Keratinocyte (primary cell): ENCODE data around the gene RACGAP1. TPM values are rescaled to one million over a fixed set of nuclear protein-coding genes. Genes with fewer than 3 reads are reported as not detected.

Experiments used
- DNase-seq: peaks from one replicate; pipeline ENCODE4 v3.0.0-alpha.2; 2011; ENCODE audit warnings: low read depth, missing footprints, low spot score
- FAIRE-seq: peaks from 2 replicates; lab custom pipeline; 2011; peaks lifted over from hg19 to GRCh38; lab: Jason Lieb, UNC
- H2AFZ ChIP-seq: 2 replicates; pipeline ENCODE4 v1.6.0; 2012; ENCODE audit warnings: low read length, control low read depth, inconsistent platforms; ENCODE audit not compliant: control insufficient read depth
- H3K27ac ChIP-seq: 2 replicates; pipeline ENCODE4 v1.5.1; 2011; ENCODE audit warnings: low read length; ENCODE audit not compliant: control insufficient read depth, insufficient read depth
- H3K27me3 ChIP-seq: 3 replicates; pipeline ENCODE4 v1.6.0; 2011; ENCODE audit warnings: low read length; ENCODE audit not compliant: control insufficient read depth, insufficient read depth; ENCODE audit errors: extremely low read depth
- H3K36me3 ChIP-seq, 2 experiments: 2 replicates in 1 of 2; 3 replicates in 1 of 2; pipeline ENCODE4 v1.5.1; 2011; ENCODE audit warnings: low read length in 2 of 2, mild to moderate bottlenecking in 1 of 2; ENCODE audit not compliant: control insufficient read depth in 2 of 2, insufficient read depth in 2 of 2; ENCODE audit errors: extremely low read depth in 1 of 2
- H3K4me1 ChIP-seq: 3 replicates; pipeline ENCODE4 v1.5.1; 2011; ENCODE audit warnings: low read length; ENCODE audit not compliant: control insufficient read depth, insufficient read depth; ENCODE audit errors: extremely low read depth
- H3K4me2 ChIP-seq: 3 replicates; pipeline ENCODE4 v1.6.0; 2011; ENCODE audit warnings: low read depth, low read length; ENCODE audit not compliant: control insufficient read depth, insufficient read depth; ENCODE audit errors: extremely low read depth
- H3K4me3 ChIP-seq, 3 experiments: fragments of 200-600 bp in 1 of 3; sonication (generic) in 1 of 3; 2 replicates in 2 of 3; 3 replicates in 1 of 3; pipeline ENCODE4 v1.5.1; 2011 to 2016; ENCODE audit warnings: low read length in 3 of 3, mild to moderate bottlenecking in 3 of 3, control low read depth in 2 of 3, inconsistent platforms in 1 of 3, low read depth in 1 of 3, mixed read lengths in 1 of 3, mixed run types in 1 of 3, moderate library complexity in 1 of 3; ENCODE audit not compliant: control insufficient read depth in 2 of 3, insufficient read depth in 2 of 3; ENCODE audit errors: extremely low read depth in 1 of 3
- H3K79me2 ChIP-seq: 2 replicates; pipeline ENCODE4 v1.6.0; 2012; ENCODE audit warnings: low read length; ENCODE audit not compliant: control insufficient read depth, insufficient read depth
- H3K9ac ChIP-seq: 3 replicates; pipeline ENCODE4 v1.6.0; 2011; ENCODE audit warnings: low read length; ENCODE audit not compliant: control insufficient read depth, insufficient read depth; ENCODE audit errors: extremely low read depth
- H3K9me1 ChIP-seq: 3 replicates; pipeline ENCODE4 v1.6.0; 2011; ENCODE audit warnings: low read length; ENCODE audit not compliant: control insufficient read depth, insufficient read depth; ENCODE audit errors: extremely low read depth
- H3K9me3 ChIP-seq: 2 replicates; pipeline ENCODE4 v1.5.1; 2012; ENCODE audit warnings: low read depth, low read length; ENCODE audit not compliant: control insufficient read depth
- H4K20me1 ChIP-seq: 3 replicates; pipeline ENCODE4 v1.6.0; 2011; ENCODE audit warnings: low read length; ENCODE audit not compliant: control insufficient read depth, insufficient read depth; ENCODE audit errors: extremely low read depth
- CTCF ChIP-seq, 3 experiments: IDR thresholded peaks in 1 of 3; conservative IDR thresholded peaks in 1 of 3; optimal IDR thresholded peaks in 1 of 3; 2 replicates in 2 of 3; 3 replicates in 1 of 3; pipeline versions ENCODE3 to v1.5.1; 2011; ENCODE audit warnings: low read length in 3 of 3, mild to moderate bottlenecking in 3 of 3, moderate library complexity in 2 of 3, control low read depth in 1 of 3, inconsistent platforms in 1 of 3; ENCODE audit not compliant: insufficient read depth in 2 of 3; ENCODE audit errors: extremely low read depth in 1 of 3
- EZH2 ChIP-seq: IDR thresholded peaks from one replicate; pipeline ENCODE4 v1.6.1; 2012; ENCODE audit warnings: inconsistent platforms, mild to moderate bottlenecking, low read length, moderate library complexity
- dilution Hi-C: fragments of 300-500 bp; cut with MboI; formaldehyde crosslinking; loops from one replicate; pipeline ENCODE4 v1.7.0; 2020; ENCODE audit warnings: low sequenced_read_pairs; ENCODE audit not compliant: extremely low pct_ligation_motif_present
- polyA plus RNA-seq, 5 experiments: library from polyadenylated mRNA; depleted of rRNA in 3 of 5; stranded (reverse) in 3 of 5; stranded (forward) in 1 of 5; unstranded in 1 of 5; fragments of >200 nt; gene quantifications; 1 replicate in 1 of 5; 2 replicates in 3 of 5; 3 replicates in 1 of 5; pipeline versions ENCODE4 v1.2.1 to v1.2.3, GENCODE V29; 2011 to 2012; ENCODE audit warnings: missing spikeins in 2 of 5, low read depth in 1 of 5, low replicate concordance in 1 of 5

RACGAP1 gene
- polyA plus RNA-seq, 1 donor (not counting 4 experiments of a cell fraction or from before 2014, with no cell fraction given), result 57.1 TPM

- no peaks in the 10 kb centered on the region for H4K20me1 ChIP-seq
- TF ChIP-seq EZH2, result no peak
- TF ChIP-seq CTCF (optimal IDR thresholded peaks at IDR 0.05 in 1 of 3, IDR thresholded peaks at IDR 0.05 in 1 of 3, conservative IDR thresholded peaks at IDR 0.05 in 1 of 3; ENCODE audit: extremely low read depth in 1 of 3, insufficient read depth in 2 of 3, low read length in 3 of 3), result no peak
- no peak overlapping the region for H3K4me2 ChIP-seq
- peaks cover 0 to 17% of the 10 kb centered on the region in 2 experiments for H3K36me3 ChIP-seq
- H3K9me1 ChIP-seq, result no peaks in the 10 kb centered on the region
- H3K9ac ChIP-seq, result no peak overlapping the region
- peaks cover 83% of the 10 kb centered on the region for H3K79me2 ChIP-seq
- dilution Hi-C loops, result no loop called here
- peaks cover 4% of the 10 kb centered on the region for H3K4me1 ChIP-seq
- no peak overlapping the region for H2AFZ ChIP-seq
- H3K4me3 ChIP-seq, result no peak overlapping the region
- no peaks in the 10 kb centered on the region for H3K9me3 ChIP-seq
- FAIRE-seq (no peak), DNase-seq (no peak)
- no peaks in the 10 kb centered on the region for H3K27me3 ChIP-seq
- H3K27ac ChIP-seq, result no peak overlapping the region
Measured at GRCh38 chr12:50019524-50019923, 5.8 kb downstream of the RACGAP1 start.

GRCh38 chr12:50018968-50019367, 6.3 kb downstream of the RACGAP1 start:
- TF ChIP-seq EZH2 (no peak), CTCF (optimal IDR thresholded peaks at IDR 0.05 in 1 of 3, IDR thresholded peaks at IDR 0.05 in 1 of 3, conservative IDR thresholded peaks at IDR 0.05 in 1 of 3; ENCODE audit: extremely low read depth in 1 of 3, insufficient read depth in 2 of 3, low read length in 3 of 3) (no peak)
- H3K9ac ChIP-seq, result no peak overlapping the region
- no peak for FAIRE-seq

More at GRCh38 chr12:50018968-50019367, 6.3 kb downstream of the RACGAP1 start:
- no peaks in the 10 kb centered on the region for H3K27me3 ChIP-seq
- H3K79me2 ChIP-seq, result peaks cover 82% of the 10 kb centered on the region
- H4K20me1 ChIP-seq, result no peaks in the 10 kb centered on the region
- peaks cover under 1% of the 10 kb centered on the region for H3K4me1 ChIP-seq
- H3K36me3 ChIP-seq, result peaks cover 0 to 23% of the 10 kb centered on the region in 2 experiments
- H3K9me1 ChIP-seq, result no peaks in the 10 kb centered on the region
- H2AFZ ChIP-seq, result no peak overlapping the region
- no peak for DNase-seq
- no peak overlapping the region for H3K4me2 ChIP-seq
- no peak overlapping the region for H3K4me3 ChIP-seq
- dilution Hi-C loops, result no loop called here
- H3K27ac ChIP-seq, result no peak overlapping the region
- H3K9me3 ChIP-seq, result no peaks in the 10 kb centered on the region
